HepG2 (cell line): ENCODE data around the gene FTCD. TPM values are rescaled to one million over a fixed set of nuclear protein-coding genes. Genes with fewer than 3 reads are reported as not detected.

ENCODE experiments used
- CC2D1A ChIP-seq: sonication (generic); formaldehyde crosslinking; IDR thresholded peaks from 2 replicates; pipeline ENCODE4 v1.8.1; 2023; ENCODE audit warnings: mild to moderate bottlenecking, missing genetic modification reagents
- FIP1L1 ChIP-seq: fragments of 200-400 bp; formaldehyde crosslinking; IDR thresholded peaks from 2 replicates; pipeline ENCODE4 v1.6.1; 2018; ENCODE audit warnings: low read depth, mild to moderate bottlenecking, low read length, moderate library complexity, borderline replicate concordance; ENCODE audit not compliant: insufficient read depth
- FOXA1 ChIP-seq, 2 experiments: fragments of 450-650 bp in 1 of 2; sonication (generic) in 1 of 2; formaldehyde crosslinking in 1 of 2; IDR thresholded peaks; 2 replicates each; pipeline versions ENCODE4 v1.4.0 to v1.6.1; 2016 to 2020; ENCODE audit warnings: missing genetic modification reagents in 1 of 2
- KDM1A ChIP-seq: IDR thresholded peaks from 2 replicates; pipeline ENCODE4 v1.6.1; 2016; ENCODE audit warnings: missing compliant biosample characterization
- SP2 ChIP-seq: sonication (generic); formaldehyde crosslinking; IDR thresholded peaks from 2 replicates; pipeline ENCODE4 v1.5.1; 2020; ENCODE audit warnings: mild to moderate bottlenecking, missing genetic modification reagents
- TFDP1 ChIP-seq: IDR thresholded peaks from 2 replicates; pipeline ENCODE4 v1.6.1; 2016; ENCODE audit warnings: missing compliant biosample characterization, missing genetic modification reagents, borderline replicate concordance
- ZFP91 ChIP-seq: sonication (generic); formaldehyde crosslinking; IDR thresholded peaks from 2 replicates; pipeline ENCODE4 v1.9.0; 2022; ENCODE audit warnings: missing genetic modification reagents, mild to moderate bottlenecking, borderline replicate concordance
- ZFY ChIP-seq: sonication (generic); formaldehyde crosslinking; IDR thresholded peaks from 2 replicates; pipeline ENCODE4 v1.4.0; 2020; ENCODE audit warnings: missing genetic modification reagents
- ZMYM3 ChIP-seq: sonication (generic); formaldehyde crosslinking; IDR thresholded peaks from 2 replicates; pipeline ENCODE4 v1.5.1; 2020; ENCODE audit warnings: mild to moderate bottlenecking, missing genetic modification reagents
- ZNF572 ChIP-seq: sonication (generic); formaldehyde crosslinking; IDR thresholded peaks from 2 replicates; pipeline ENCODE4 v1.5.1; 2020; ENCODE audit warnings: mild to moderate bottlenecking, missing genetic modification reagents
- ZNF619 ChIP-seq: sonication (generic); formaldehyde crosslinking; IDR thresholded peaks from 2 replicates; pipeline ENCODE4 v1.4.0; 2020; ENCODE audit warnings: mild to moderate bottlenecking, missing genetic modification reagents
- ZNF703 ChIP-seq: sonication (generic); formaldehyde crosslinking; IDR thresholded peaks from 2 replicates; pipeline ENCODE4 v1.5.1; 2020; ENCODE audit warnings: missing genetic modification reagents, mild to moderate bottlenecking, moderate library complexity, borderline replicate concordance
- ZNF724P ChIP-seq: sonication (generic); formaldehyde crosslinking; IDR thresholded peaks from 2 replicates; pipeline ENCODE4 v1.8.0; 2022; ENCODE audit warnings: missing genetic modification reagents, borderline replicate concordance
- ZSCAN5A ChIP-seq: sonication (generic); formaldehyde crosslinking; IDR thresholded peaks from 2 replicates; pipeline ENCODE4 v1.8.0; 2022; ENCODE audit warnings: mild to moderate bottlenecking, missing genetic modification reagents, borderline replicate concordance
- polyA plus RNA-seq, 8 experiments: library from polyadenylated mRNA; depleted of rRNA in 3 of 8; stranded (reverse) in 7 of 8; unstranded in 1 of 8; fragments of >200 nt; fragmentation: Illumina TruSeq in 4 of 8; extraction: Trizol in 4 of 8; gene quantifications; 2 replicates each; pipeline versions ENCODE4 v1.2.1 to v1.2.3, GENCODE V29; 2011 to 2016; ENCODE audit warnings: low read depth in 4 of 8, missing spikeins in 1 of 8, mixed read lengths in 1 of 8; ENCODE audit not compliant: insufficient read depth in 1 of 8
- total RNA-seq, 5 experiments: library from RNA; depleted of rRNA; stranded (reverse); fragments of >200 nt; fragmentation: Illumina TruSeq; extraction: Trizol; gene quantifications; 2 replicates each; pipeline ENCODE4 v1.2.3, GENCODE V29; 2016; ENCODE audit warnings: low read depth in 1 of 5
- TF ChIP-seq, protein P1 (sequence below): sonication (generic); formaldehyde crosslinking; IDR thresholded peaks from 2 replicates; pipeline ENCODE4 v1.5.0; 2020; ENCODE audit warnings: mild to moderate bottlenecking, missing genetic modification reagents, borderline replicate concordance
- TF ChIP-seq, protein P2 (sequence below): sonication (generic); formaldehyde crosslinking; IDR thresholded peaks from 2 replicates; pipeline ENCODE4 v1.4.0; 2020; ENCODE audit warnings: missing genetic modification reagents

The FTCD gene
- total and polyA plus RNA-seq, 2 of the 13 experiments (the other 11 are each of a cell fraction or from before 2014, with no cell fraction given), result 75.7 to 105 TPM

- TF ChIP-seq, protein P1, sequence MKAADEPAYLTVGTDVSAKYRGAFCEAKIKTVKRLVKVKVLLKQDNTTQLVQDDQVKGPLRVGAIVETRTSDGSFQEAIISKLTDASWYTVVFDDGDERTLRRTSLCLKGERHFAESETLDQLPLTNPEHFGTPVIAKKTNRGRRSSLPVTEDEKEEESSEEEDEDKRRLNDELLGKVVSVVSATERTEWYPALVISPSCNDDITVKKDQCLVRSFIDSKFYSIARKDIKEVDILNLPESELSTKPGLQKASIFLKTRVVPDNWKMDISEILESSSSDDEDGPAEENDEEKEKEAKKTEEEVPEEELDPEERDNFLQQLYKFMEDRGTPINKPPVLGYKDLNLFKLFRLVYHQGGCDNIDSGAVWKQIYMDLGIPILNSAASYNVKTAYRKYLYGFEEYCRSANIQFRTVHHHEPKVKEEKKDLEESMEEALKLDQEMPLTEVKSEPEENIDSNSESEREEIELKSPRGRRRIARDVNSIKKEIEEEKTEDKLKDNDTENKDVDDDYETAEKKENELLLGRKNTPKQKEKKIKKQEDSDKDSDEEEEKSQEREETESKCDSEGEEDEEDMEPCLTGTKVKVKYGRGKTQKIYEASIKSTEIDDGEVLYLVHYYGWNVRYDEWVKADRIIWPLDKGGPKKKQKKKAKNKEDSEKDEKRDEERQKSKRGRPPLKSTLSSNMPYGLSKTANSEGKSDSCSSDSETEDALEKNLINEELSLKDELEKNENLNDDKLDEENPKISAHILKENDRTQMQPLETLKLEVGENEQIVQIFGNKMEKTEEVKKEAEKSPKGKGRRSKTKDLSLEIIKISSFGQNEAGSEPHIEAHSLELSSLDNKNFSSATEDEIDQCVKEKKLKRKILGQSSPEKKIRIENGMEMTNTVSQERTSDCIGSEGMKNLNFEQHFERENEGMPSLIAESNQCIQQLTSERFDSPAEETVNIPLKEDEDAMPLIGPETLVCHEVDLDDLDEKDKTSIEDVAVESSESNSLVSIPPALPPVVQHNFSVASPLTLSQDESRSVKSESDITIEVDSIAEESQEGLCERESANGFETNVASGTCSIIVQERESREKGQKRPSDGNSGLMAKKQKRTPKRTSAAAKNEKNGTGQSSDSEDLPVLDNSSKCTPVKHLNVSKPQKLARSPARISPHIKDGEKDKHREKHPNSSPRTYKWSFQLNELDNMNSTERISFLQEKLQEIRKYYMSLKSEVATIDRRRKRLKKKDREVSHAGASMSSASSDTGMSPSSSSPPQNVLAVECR (CRISPR knock-in tag), result 0 out of 2 replicates have a peak, but pooled peaks have one; percentile 1
- TF ChIP-seq ZSCAN5A (CRISPR knock-in tag) (no peak), FIP1L1 (no peak), ZMYM3 (CRISPR knock-in tag) (no peak), ZFY (CRISPR knock-in tag) (peak; percentile 6; the same call in 1 of the 2 replicates), SP2 (CRISPR knock-in tag) (peak; percentile 93), FOXA1 (IDR thresholded peaks at IDR 0.05) (no peak), FOXA1 (CRISPR knock-in tag; IDR thresholded peaks at IDR 0.05) (no peak), ZNF724P (CRISPR knock-in tag) (no peak), ZNF572 (CRISPR knock-in tag) (no peak), ZFP91 (CRISPR knock-in tag) (peak; percentile 30; the same call in 1 of the 2 replicates), TFDP1 (CRISPR knock-in tag) (no peak), ZNF703 (no peak), ZNF619 (CRISPR knock-in tag) (no peak), CC2D1A (no peak), KDM1A (no peak)
- TF ChIP-seq, protein P2, sequence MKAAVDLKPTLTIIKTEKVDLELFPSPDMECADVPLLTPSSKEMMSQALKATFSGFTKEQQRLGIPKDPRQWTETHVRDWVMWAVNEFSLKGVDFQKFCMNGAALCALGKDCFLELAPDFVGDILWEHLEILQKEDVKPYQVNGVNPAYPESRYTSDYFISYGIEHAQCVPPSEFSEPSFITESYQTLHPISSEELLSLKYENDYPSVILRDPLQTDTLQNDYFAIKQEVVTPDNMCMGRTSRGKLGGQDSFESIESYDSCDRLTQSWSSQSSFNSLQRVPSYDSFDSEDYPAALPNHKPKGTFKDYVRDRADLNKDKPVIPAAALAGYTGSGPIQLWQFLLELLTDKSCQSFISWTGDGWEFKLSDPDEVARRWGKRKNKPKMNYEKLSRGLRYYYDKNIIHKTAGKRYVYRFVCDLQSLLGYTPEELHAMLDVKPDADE, result no peak
Measured at GRCh38 chr21:46183910-46184624, 28.7 kb upstream of the FTCD start, which contains the start of gene SPATC1L (continued).
